Vagina (tissue), 2 donors: ENCODE measurements around the gene SETD1B. TPM values are rescaled to one million over a fixed set of nuclear protein-coding genes. Genes with fewer than 3 reads are reported as not detected.

Experiments
- DNase-seq, 2 donors: peaks; one replicate each; pipeline ENCODE4 v3.0.0-alpha.2; 2017; ENCODE audit errors: extremely low spot score in 2 of 2
- H3K27ac ChIP-seq: fragments of 200-600 bp; sonication (generic); one replicate; pipeline ENCODE4 v1.5.1; 2019
- H3K27me3 ChIP-seq: fragments of 200-600 bp; sonication (generic); one replicate; pipeline ENCODE4 v1.5.1; 2019
- H3K36me3 ChIP-seq, 2 donors: fragments of 200-600 bp; sonication (generic); one replicate each; pipeline ENCODE4 v1.5.1; 2017 to 2019
- H3K4me1 ChIP-seq: fragments of 200-600 bp; sonication (generic); one replicate; pipeline ENCODE4 v1.5.1; 2019
- H3K4me3 ChIP-seq, 2 donors: fragments of 200-600 bp; sonication (generic); 1 replicate in 1 of 2; 2 replicates in 1 of 2; pipeline ENCODE4 v1.5.1; 2016 to 2019
- H3K9me3 ChIP-seq: fragments of 200-600 bp; sonication (generic); one replicate; pipeline ENCODE4 v1.5.1; 2019
- CTCF ChIP-seq, 3 experiments: fragments of 450-650 bp in 2 of 3; fragments of 200-600 bp in 1 of 3; sonication (generic) in 1 of 3; IDR thresholded peaks; one replicate each; pipeline ENCODE4 v1.5.1; 2017 to 2019; ENCODE audit warnings: antibody characterized with exemption in 3 of 3, mild to moderate bottlenecking in 2 of 3, moderate library complexity in 2 of 3
- POLR2A ChIP-seq, 2 donors: fragments of 450-650 bp; IDR thresholded peaks; one replicate each; pipeline ENCODE4 v1.6.1; 2017; ENCODE audit warnings: antibody characterized with exemption in 2 of 2, mild to moderate bottlenecking in 2 of 2, moderate library complexity in 2 of 2
- POLR2AphosphoS5 ChIP-seq, 2 donors: sonication (generic); formaldehyde crosslinking; IDR thresholded peaks; one replicate each; pipeline ENCODE4 v1.9.0; 2017; ENCODE audit warnings: antibody characterized with exemption in 2 of 2, mild to moderate bottlenecking in 2 of 2, low read depth in 1 of 2; ENCODE audit not compliant: insufficient read depth in 1 of 2
- intact Hi-C: fragments of 100-400 bp; cut with DNase I; formaldehyde crosslinking; loops from one replicate; pipeline ENCODE4 v1.15.1; 2023
- total RNA-seq: library from RNA; depleted of rRNA; stranded (reverse); fragments of >200 nt; gene quantifications from one replicate; pipeline ENCODE4 v1.2.3, GENCODE V29; 2016

SETD1B gene
- total RNA-seq, 1 donor from 2014 or later, result 10.6 TPM

GRCh38 chr12:121826318-121827150 is 22.7 kb downstream of the SETD1B start:
- intact Hi-C loops, result no loop called here
- no peaks in the 10 kb centered on the region for H3K4me1 ChIP-seq
- TF ChIP-seq CTCF (IDR thresholded peaks at IDR 0.05) (no peak), POLR2A (IDR thresholded peaks at IDR 0.05) (no peak), POLR2AphosphoS5 (IDR thresholded peaks at IDR 0.05; ENCODE audit: insufficient read depth in 1 of 2, low read depth in 1 of 2) (no peak)
- no peak for DNase-seq
- H3K27ac ChIP-seq, result no peak overlapping the region
- peaks cover 0 to 78% of the 10 kb centered on the region in 2 donors for H3K36me3 ChIP-seq
- H3K4me3 ChIP-seq, result no peak overlapping the region
- H3K9me3 ChIP-seq, result no peaks in the 10 kb centered on the region
- H3K27me3 ChIP-seq, result no peaks in the 10 kb centered on the region

- H3K27me3 ChIP-seq, result no peaks in the 10 kb centered on the region
- H3K27ac ChIP-seq, result no peak overlapping the region
- no peak for DNase-seq
- peaks cover 0 to 79% of the 10 kb centered on the region in 2 donors for H3K36me3 ChIP-seq
- intact Hi-C loops, result no loop called here
- no peak overlapping the region for H3K4me3 ChIP-seq
- no peaks in the 10 kb centered on the region for H3K4me1 ChIP-seq
- no peaks in the 10 kb centered on the region for H3K9me3 ChIP-seq
- no peak for TF ChIP-seq POLR2A (IDR thresholded peaks at IDR 0.05)
Observed at GRCh38 chr12:121827351-121828099, 23.7 kb downstream of the SETD1B start.

DNA sequence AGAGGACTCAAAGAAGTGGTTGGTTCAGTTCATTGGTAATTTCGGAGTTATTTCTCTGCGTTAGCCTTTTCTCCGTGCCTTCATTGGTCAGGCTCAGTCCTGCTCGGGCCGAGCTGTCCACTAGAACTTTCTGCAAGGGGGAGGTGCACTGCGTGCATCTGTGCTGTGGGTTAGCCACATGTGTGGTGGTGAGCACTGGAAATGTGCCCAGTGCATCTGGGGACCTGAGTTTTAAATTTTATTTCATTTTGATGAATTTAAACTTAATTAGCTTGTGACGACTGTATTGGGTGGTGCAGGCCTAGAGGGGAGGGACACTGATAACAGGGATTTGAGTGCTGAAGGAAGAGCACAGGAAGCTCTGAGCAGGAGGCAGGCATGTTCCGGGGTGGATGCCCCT is 24.5 kb downstream of the SETD1B start:
- no peak overlapping the region for H3K4me3 ChIP-seq
- H3K27ac ChIP-seq, result no peak overlapping the region
- H3K36me3 ChIP-seq, result peaks cover 0 to 74% of the 10 kb centered on the region in 2 donors
- no peaks in the 10 kb centered on the region for H3K9me3 ChIP-seq
- intact Hi-C loops, result no loop called here
- no peak for DNase-seq
- no peaks in the 10 kb centered on the region for H3K4me1 ChIP-seq
- H3K27me3 ChIP-seq, result no peaks in the 10 kb centered on the region
- no peak for TF ChIP-seq POLR2AphosphoS5 (IDR thresholded peaks at IDR 0.05; ENCODE audit: insufficient read depth in 1 of 2, low read depth in 1 of 2)

DNA sequence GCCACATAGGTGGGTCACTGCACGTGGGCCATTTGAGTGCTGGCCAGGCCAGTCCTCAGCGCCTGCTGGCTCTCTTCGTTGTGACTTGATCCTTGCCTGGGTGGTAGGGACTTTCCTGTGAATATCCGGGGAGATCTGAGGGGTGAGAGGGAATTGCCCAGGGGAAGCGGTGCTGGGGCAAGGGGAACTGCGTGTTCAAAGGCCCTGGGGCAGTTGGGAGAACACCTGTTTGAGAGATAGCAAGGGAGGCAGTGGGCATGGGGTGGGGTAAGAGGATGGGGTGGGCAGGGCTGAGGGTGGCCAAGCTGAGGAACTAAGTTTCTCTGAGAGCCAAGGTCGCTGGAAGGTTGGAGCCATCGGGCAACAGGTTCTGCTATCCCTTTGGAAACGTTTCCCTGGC is 25.0 kb downstream of the SETD1B start:
- Histone ChIP-seq H3K9me3 (no peaks in the 10 kb centered on the region), H3K36me3 (peaks cover 0 to 69% of the 10 kb centered on the region in 2 donors), H3K4me3 (no peak overlapping the region), H3K27ac (no peak overlapping the region), H3K4me1 (no peaks in the 10 kb centered on the region), H3K27me3 (no peaks in the 10 kb centered on the region)
- intact Hi-C loops, result no loop called here
- no peak for TF ChIP-seq POLR2AphosphoS5 (IDR thresholded peaks at IDR 0.05; ENCODE audit: insufficient read depth in 1 of 2, low read depth in 1 of 2)
- no peak for TF ChIP-seq CTCF (IDR thresholded peaks at IDR 0.05)
- no peak for TF ChIP-seq POLR2A (IDR thresholded peaks at IDR 0.05)
- no peak for DNase-seq

DNA sequence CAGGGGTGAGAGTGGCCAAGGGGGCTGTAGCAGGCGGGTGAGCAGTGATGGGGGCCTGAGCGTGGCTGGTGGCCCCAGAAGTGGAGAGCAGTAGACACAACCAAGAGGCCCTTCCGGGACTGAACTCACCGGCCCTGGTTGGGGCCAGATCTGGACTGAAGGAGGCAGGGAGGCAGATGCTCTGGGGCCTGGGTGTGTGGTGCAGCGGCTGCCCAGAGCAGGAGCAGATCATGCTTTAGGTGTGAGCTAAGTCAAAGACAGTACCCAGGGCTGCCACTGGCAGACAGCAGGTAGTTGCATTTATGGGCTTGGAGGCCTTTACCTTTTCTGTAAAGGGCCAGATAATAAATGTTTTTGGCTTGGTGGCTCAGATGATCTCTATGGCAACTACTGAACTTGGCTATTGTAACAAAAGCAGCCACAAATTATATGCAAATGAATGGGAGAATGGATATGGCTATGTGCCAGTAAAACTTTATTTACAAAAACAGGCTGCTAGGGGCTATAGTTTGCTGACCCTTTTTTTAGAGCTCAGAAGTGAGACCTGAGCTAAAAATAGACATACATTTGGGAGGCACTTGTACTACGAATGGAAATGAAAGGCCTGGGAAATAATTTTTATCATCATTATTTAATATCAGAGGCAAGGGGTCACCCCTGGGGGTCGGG is 25.6 kb downstream of the SETD1B start:
- no peaks in the 10 kb centered on the region for H3K9me3 ChIP-seq
- no peaks in the 10 kb centered on the region for H3K27me3 ChIP-seq
- H3K27ac ChIP-seq, result no peak overlapping the region
- H3K36me3 ChIP-seq, result peaks cover 0 to 64% of the 10 kb centered on the region in 2 donors
- intact Hi-C loops, result no loop called here
- no peak overlapping the region for H3K4me3 ChIP-seq
- DNase-seq, result no peak
- H3K4me1 ChIP-seq, result no peaks in the 10 kb centered on the region
- TF ChIP-seq CTCF (IDR thresholded peaks at IDR 0.05), result no peak
- no peak for TF ChIP-seq POLR2AphosphoS5 (IDR thresholded peaks at IDR 0.05; ENCODE audit: insufficient read depth in 1 of 2, low read depth in 1 of 2)
- no peak for TF ChIP-seq POLR2A (IDR thresholded peaks at IDR 0.05)
